Suprapubic skin (tissue), 3 donors: ENCODE measurements around the gene RPS6KA4.

Experiments
- POLR2A ChIP-seq, 2 donors: fragments of 450-650 bp; IDR thresholded peaks; one replicate each; pipeline ENCODE4 v1.6.1; 2017; ENCODE audit warnings: antibody characterized with exemption in 2 of 2, mild to moderate bottlenecking in 2 of 2, moderate library complexity in 2 of 2
- TF ChIP-seq, protein P1 (sequence below), 2 donors: fragments of 200-600 bp in 1 of 2; fragments of 450-650 bp in 1 of 2; sonication (generic) in 1 of 2; IDR thresholded peaks; one replicate each; pipeline ENCODE4 v1.5.1; 2016 to 2019; ENCODE audit warnings: antibody characterized with exemption in 2 of 2, mild to moderate bottlenecking in 1 of 2, moderate library complexity in 1 of 2

DNA sequence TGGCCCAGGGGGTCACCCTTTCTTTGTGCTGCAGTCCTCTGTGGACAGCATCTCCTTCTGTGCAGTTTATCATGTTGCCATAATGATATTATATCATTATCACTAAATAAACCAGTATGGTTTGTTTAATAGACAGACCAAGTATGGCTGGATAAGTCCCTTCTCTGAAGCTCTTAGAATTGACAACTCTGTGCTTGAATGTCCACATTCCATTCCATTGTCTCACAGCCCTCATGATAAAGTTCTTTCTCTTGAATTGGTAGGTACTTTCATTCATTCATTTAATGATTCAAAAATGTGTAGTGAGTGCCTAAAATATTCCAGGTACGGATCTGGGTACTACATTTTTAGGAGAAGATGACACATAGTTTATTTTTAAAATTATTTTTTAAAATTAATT, 7.8 kb downstream of the RPS6KA4 start:
- TF ChIP-seq, protein P1, sequence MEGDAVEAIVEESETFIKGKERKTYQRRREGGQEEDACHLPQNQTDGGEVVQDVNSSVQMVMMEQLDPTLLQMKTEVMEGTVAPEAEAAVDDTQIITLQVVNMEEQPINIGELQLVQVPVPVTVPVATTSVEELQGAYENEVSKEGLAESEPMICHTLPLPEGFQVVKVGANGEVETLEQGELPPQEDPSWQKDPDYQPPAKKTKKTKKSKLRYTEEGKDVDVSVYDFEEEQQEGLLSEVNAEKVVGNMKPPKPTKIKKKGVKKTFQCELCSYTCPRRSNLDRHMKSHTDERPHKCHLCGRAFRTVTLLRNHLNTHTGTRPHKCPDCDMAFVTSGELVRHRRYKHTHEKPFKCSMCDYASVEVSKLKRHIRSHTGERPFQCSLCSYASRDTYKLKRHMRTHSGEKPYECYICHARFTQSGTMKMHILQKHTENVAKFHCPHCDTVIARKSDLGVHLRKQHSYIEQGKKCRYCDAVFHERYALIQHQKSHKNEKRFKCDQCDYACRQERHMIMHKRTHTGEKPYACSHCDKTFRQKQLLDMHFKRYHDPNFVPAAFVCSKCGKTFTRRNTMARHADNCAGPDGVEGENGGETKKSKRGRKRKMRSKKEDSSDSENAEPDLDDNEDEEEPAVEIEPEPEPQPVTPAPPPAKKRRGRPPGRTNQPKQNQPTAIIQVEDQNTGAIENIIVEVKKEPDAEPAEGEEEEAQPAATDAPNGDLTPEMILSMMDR (IDR thresholded peaks at IDR 0.05) = no peak
- no peak for TF ChIP-seq POLR2A (IDR thresholded peaks at IDR 0.05)
